Right forelimb (tissue), 1 donor: Measurements from ENCODE around the gene GNAT2.
"Not testable (repeated sequence)": the region's sequence is repeated elsewhere in the genome, so short reads cannot be mapped to it uniquely, and the experiment has no call there.

ENCODE experiments used
- DNase-seq: peaks from one replicate; pipeline ENCODE4 v3.0.0-alpha.2; 2018

GNAT2 gene

DNA sequence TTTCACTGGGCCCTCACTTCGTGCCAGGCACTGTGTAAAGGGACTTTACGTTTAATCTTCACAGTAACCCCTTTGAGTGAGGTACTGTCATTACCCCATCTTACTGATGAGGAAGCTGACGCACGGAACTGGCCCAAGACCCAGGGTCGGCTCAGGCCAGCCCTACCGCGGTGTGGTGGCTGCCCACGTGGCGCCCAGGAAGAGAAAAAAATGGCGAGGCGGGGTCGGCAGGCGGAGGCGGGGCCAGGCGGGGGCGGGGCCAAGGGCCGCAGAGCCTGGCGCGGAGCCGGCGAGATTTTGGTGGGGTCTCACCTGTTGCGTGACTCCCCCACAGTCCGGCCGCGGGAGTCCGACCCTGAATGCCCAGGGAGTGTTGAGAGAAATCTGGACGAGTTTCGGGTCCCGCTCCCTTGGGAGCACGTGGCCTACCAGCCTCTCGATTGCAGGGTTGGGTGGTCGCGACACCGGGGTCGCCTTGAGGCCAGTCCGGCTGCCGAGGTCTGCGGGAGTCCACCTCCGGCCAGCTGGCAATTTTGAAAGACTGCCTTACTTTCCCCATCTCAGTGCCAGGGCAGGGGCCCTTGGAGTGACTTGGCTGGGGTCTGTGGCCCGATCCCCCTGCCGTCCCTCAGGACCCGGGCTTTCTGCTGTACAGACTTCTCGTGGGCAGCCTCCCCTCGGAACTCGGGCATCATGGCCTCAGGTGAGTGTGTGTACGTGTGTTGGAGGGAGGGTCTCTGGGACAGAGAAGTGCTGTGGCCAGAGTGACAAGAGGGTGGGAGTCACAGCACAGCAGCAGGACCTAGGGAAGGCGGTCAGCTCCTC, at the start of gene GNAT2, which contains the start of gene AMPD2:
TSS of gene GNAT2 (minus strand) at position 41 of the 825 bp plus-strand sequence. CDS start 6,746 bp downstream, outside the sequence.
TSS of gene AMPD2 (plus strand) at position 262 of the 825 bp plus-strand sequence. CDS start 1,339 bp downstream, outside the sequence.
- peak; percentile 89 for DNase-seq

DNA sequence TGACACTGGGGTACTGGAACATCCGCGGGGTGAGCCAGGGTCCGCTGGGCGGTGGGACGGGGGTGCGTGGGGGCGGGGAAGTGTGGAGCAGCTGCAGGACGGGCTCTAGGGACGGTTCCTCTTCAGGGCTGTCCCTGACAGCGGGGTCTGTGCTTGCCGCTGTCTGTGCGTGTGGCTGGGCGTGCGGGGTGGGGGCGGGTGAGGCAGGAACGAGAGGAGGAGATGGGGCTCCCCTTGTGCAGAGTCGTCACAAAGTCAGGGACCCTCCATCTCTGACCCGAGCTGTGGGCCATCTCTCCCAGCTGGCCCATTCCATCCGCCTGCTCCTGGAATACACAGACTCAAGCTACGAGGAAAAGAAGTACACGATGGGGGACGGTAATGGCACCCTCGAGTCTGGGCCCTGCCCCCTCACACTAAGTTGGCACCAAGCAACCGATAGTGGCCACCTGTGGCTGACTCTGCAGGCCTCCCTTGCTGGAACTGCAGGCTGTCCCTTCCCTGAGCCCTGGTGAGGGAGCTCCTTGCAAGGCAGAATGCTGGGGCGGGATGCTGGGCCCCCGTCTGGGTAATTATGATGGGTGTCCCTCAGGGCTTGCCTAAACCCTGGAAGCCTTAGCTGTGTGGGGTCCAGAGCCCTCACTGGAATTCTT, 48.8 kb upstream of the GNAT2 start:
- DNase-seq, result no peak

DNA sequence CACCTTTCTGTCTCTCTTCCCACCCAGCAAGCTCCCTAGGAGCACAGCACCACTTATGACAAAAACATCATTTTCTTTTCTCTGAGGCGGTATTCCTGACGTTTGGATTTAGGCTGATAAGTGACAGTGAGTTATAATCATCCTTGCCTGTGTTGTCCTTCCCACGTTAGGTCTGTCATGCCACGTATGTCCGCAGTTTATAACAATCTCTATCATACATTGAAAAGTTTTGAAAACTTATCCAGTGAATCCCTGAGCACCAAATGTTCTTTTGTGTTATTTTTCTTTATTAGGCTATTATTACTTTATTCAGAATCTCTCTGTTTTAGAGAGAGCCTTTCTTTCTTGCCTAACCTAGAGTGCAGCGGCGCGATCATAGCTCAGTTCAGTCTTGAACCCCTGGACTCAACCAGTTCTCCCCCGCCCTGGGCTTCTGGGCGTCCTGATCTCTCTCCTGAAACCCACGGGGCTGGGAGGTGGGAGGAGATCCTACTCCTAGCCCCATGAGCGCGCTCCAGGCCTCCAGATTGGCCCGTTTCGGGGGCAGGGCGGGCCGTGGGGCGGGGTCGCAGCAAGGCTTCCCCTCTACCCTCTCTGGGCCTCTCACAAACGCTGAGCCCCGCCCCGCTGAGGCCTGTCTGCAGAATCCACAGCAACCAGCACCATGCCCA, 48.2 kb upstream of the GNAT2 start, which contains the start of gene GSTM2:
TSS of gene GSTM2 (plus strand) at position 606 of the 671 bp plus-strand sequence. CDS start at position 665, 59 bp downstream.
- DNase-seq, result peak; percentile 95

DNA sequence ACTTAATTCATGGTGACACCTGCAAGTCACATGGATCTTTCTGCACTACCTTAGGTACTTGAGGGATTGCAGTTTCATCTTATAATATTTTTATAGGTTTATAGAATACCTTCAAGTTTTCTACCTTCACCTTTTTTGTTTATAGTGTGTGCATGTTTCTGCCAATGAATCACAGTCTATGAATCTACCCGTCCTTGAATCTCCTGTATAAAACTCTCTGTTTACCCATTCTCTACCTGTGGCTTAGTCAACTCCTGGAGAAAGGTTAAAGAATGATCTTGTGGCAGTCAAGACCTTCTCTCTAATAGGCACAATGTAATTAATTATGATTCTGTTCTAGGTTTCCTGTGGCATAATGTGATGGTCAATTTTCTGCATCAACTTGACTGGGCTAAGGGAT, 45.3 kb upstream of the GNAT2 start:
- DNase-seq, result no peak

DNA sequence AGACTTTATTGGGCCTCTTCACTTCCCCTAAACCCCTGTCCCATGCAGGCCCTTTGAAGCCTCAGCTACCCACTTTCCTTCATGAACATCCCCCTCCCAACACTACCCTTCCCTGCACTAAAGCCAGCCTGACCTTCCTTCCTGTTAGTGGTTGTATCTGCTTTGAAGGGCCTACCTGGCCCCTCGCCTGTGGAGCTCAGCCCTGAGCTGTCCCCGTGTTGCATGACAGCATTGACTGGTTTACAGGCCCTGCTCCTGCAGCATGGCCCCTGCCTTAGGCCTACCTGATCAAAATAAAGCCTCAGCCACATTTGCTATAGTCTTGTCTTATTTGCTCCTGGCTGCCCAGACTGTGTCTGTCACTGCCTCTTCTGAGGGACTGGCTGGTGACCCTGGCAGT, 42.0 kb upstream of the GNAT2 start:
- no peak for DNase-seq

DNA sequence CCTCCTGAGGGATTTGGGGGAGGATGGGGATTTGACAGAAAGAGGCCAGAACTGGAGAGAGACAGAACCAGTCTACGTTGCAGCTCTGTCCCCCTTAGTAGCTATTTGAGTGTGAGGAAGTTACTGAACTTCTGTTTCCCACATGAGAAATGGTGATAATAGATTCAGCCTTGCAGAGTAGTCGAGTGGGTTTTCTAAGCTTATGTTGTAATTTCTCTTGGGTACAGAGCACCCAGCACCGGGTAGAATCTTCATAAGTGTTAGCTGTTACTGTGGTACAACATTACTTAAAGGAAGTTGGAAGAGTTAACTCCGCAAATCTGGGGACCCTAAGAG, 41.2 kb upstream of the GNAT2 start:
- not testable (repeated sequence) for DNase-seq

DNA sequence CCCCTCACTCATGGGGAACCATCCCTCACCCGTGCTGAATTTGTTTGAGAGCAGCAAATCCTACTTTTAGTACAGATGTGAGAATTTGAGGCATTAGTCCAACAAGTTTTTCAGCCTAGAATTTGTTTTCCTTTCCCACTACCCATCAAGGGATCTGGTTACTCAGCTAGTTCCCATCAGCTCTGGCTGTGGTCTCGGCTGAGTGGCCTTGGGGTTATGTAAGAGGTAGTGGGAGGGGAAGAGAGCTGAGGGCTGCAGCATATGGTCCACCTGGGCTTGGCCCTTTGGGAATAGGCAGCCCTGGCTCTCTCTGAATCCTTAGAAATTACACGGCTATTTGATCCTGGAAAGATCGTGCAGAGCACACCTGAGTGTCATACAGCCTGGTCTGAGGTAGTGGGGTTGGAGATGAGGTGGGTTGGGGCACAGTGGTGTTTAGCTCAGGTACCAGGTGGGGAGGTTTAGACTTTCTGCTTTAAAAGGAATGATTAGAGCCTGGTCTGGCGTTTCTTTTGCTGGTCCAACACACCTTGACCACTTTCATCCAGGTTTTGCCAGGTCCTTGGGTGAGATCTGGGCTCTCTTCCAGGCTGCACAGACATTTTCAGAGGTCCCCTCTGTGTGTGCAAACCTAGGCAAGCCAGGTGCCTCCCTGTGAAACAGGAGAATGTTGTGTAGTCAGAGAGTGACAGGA, 40.7 kb upstream of the GNAT2 start:
- DNase-seq, result no peak

DNA sequence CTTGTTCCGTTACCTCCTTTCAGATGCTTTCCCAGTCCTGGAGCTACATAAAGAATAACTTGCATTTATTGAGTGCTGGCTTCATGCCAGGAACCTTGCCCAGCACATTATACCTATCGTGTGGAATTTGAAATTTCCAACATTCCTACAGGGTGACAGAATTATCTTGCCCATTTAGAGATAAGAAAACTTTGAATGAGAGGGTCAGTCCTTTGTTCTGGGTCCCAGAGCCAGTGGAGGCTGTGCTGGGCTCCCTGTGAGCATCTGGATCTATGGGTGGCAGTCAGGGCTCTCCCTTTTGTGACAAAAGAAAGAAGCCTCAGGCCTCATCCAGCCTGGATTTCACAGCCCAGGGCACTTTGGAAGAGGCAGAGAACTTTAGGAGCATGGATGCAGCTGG, 39.7 kb upstream of the GNAT2 start:
- no peak for DNase-seq

DNA sequence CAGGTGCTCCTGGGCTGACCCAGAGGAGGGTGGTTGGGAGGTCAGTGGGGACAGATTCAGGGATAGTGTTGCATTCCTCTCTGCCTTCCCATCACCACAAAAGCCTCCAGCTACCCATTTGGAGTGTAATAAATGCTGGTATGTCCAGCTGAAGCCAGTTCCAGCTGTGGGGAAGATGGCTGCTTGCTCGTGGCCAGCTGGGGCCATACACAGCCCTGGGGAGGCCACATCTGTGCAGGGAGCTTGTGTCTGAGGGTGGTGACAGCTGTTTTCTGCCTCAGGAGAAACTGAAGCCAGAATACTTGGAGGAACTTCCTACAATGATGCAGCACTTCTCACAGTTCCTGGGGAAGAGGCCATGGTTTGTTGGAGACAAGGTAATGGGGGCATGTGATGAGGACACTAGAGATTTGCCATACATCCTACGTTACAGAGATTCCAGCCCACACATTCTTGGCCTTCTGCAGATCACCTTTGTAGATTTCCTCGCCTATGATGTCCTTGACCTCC, 39.2 kb upstream of the GNAT2 start:
- DNase-seq, result no peak

DNA sequence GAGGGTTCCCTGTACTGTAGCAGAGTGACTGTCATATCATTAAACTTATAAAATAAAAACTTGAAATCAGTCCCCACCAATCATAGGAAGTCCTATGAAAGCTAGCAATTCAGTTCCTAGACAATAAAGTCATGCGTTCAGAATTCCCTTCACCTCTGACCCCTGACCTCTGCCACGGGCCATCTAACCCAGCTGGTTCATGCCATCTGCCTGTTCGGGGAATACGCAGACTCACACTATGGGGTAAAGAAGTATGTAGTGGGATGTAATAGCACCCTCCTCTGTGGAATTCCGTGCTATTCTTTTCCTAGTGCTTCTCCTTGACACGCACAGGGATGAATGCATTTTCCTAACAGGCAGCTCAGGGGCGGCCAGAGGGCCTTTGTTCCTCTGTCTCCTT, 38.6 kb upstream of the GNAT2 start:
- no peak for DNase-seq

DNA sequence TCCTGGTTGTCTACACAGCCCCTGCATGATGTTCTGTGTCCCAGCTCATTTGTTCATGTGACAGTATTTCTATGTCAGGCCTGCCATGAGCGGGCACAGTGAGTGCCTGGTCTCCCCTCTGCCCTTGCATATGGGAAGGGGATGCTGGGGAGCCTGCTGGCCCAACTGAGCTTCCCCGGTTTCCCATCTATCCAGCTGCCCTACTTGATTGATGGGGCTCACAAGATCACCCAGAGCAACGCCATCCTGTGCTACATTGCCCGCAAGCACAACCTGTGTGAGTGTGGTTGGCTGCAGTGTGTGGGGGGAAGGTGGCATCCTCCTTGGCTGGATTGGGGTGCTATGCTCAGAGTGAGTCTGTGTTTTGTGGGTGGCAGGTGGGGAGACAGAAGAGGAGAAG, 38.0 kb upstream of the GNAT2 start:
- DNase-seq, result no peak

DNA sequence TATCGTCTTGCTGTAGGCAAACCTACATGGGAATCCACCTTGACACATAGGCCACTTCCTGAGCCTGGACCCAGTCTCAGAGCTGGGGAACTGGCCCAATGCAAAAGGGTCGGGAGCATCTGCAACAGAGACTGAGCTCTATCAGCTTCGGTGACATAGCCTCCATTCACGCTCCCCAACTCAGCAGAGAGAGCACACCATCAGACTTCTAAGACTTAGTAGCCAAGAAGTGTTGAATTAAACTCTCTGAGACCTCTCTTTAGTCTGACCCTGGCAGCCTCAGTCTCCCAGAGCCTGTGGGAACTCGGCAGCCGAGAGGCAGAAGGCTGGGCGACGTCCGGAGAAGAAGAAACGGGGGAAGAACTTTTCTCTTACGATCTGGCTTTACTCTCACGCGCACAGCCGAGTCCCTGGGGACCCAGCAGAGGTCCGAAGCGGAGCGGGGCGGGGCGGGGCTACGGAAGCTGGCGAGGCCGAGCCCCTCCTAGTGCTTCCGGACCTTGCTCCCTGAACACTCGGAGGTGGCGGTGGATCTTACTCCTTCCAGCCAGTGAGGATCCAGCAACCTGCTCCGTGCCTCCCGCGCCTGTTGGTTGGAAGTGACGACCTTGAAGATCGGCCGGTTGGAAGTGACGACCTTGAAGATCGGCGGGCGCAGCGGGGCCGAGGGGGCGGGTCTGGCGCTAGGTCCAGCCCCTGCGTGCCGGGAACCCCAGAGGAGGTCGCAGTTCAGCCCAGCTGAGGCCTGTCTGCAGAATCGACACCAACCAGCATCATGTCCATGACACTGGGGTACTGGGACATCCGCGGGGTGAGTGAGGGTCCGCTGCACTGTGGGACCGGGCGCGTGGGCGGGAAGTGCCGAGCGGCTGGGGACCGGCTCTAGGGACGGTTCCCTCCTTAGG, 36.5 kb upstream of the GNAT2 start, which contains the start of gene GSTM4:
TSS of gene GSTM4 (plus strand) at position 485 of the 905 bp plus-strand sequence. CDS start at position 776, 291 bp downstream.
- peak; percentile 81 for DNase-seq

DNA sequence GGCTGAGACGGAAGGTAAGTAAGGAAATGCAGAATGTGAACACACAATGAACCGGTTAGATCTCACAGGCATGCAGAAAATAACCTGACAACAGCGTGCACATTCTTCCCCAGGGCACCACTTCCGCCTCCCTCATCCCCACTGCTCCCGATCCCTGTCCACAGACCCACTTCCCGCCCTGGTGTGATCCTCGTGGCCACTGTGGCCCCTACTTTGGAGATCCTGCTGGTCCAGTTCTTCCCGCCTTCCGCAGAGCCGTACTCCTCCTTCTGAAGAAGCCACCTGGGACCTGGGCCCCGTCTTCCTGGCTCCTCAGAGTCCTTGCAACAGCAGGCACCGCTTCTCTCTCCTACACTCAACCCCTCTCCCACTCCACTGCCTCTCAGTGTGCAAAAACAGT, 35.1 kb upstream of the GNAT2 start:
- DNase-seq, result no peak

DNA sequence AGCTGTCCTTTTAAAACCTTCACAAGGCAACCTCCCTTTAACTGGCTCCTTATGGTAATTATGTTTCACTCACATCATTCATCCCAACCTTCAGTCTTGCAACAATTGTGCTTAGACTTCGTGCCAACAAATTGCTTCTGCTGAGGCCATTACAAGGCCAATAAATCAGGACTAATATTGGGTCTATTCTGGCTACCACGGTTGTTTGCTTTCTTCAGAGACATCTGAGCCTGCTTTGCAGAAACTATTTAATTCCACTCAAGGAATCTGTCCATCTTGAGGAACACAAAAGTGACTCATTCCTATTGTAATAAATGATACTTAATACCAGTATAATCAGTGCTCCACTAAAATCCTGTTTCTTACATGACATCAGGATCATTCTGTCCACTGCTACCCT, 33.9 kb upstream of the GNAT2 start:
- no peak for DNase-seq

DNA sequence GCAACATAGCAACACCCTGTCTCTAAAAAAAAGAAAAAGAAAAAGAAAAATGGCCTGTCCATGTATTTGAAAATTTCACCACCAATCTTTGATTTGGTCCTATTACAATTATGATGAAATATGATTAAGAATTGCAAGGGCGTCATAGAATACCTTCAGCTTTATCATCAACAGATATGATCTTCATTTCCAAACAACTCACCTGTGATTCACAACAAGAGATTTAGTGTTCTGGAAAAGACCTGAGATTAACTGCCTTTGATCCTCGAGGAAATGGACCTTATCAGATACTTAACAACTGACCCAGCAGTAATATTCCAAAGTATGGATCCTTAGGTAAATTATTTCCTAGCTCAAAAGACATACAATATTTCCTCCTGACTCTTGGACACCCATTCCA, 33.0 kb upstream of the GNAT2 start:
- DNase-seq, result no peak

DNA sequence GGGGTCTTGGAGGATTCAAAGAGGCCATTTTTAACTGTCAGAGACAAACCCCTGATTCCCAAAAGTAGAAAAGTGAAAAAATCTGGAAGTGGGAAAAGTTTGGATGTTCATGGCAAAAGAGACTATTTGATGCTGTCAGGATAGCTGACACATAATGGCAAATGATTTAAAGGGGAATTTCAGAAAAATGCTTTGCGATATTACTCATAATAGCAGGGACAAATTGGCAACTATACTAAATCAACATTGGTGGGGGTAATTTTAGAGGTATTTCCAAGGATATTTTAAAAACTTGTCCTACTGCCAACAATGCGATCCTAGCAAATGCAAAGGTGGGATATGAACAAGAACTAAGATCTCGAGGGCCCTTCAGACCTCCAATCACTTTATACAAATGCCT, 31.2 kb upstream of the GNAT2 start:
- DNase-seq, result no peak

DNA sequence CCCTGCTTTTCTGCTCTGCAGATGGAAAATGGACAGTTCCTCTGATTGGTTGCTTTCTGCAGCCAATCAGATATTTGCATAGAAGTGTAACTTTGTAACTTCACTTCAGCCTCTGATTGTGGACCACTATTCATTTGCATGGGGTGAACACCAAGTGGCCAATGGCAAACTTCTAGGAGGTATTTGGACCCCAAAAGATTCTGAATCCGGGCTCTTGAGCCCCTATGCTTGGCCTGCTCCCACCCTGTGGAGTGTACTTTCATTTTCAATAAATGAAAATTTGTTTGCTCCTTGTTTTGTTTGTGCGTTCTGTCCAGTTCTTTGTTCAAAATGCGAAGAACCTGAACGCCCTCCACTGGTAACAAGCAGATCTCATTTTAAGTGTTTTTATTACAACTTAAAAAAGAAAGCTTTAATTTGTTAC, 30.1 kb upstream of the GNAT2 start:
- DNase-seq, result peak; percentile 46

DNA sequence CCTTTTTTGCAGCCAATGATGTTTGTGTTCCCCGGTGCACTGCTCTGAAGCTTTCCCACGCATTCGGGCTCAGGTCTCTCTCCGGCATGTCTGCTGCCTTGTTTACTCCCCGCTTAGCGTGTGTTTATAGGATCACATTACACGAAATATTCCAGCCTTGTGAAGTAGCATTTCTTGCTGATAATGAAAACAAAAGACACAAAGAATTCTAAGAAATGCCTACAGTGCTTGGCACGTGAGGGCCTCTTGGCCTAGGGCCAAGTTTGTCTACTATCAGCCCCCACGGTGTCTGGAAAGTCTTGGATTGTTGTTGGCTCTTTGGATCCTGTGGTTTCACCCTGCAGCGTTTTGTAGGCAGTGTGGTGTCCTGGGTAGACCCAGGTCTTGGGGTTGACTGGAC, 25.3 kb upstream of the GNAT2 start:
- no peak for DNase-seq

DNA sequence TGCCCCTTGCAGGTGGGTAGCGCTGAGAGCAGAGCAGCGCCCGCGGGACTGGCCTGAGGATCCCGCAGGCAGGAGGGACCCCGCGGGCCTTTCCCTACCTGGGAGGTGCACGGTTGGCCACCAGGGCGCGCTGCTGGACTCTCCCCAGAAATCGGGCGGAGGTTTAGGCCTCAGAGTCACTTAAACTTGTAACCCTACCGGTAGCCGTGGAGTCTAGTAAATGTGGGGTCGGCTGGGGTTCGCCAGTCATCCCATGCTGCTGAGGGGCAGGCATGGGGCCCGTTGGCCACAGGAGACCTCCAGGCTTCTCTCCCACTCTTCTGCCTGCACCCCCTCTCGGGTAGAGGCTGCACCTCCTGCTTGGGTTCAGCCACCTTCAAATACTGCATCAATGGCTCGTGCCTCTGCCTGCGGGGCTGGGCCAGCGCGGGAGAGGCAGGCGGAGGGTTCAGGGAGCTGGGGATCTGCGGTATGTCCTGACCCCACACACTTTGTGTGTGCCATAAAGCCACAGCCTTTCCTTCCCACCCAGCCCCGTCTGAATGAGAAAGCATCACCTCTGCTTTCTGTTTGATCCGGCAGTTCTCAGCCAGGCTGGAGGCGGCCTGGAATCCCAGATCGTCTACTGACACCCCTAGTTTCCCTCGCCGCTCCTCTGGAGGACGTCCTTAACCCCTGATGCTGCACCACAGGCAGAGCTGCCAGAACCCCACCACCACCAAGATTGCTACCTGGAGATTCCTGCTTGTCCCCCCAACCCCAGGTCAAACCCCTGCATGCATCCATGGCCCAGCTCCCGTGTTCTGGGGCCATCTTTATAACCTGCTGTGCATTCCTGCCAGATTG, 24.2 kb upstream of the GNAT2 start:
- peak; percentile 84 for DNase-seq

DNA sequence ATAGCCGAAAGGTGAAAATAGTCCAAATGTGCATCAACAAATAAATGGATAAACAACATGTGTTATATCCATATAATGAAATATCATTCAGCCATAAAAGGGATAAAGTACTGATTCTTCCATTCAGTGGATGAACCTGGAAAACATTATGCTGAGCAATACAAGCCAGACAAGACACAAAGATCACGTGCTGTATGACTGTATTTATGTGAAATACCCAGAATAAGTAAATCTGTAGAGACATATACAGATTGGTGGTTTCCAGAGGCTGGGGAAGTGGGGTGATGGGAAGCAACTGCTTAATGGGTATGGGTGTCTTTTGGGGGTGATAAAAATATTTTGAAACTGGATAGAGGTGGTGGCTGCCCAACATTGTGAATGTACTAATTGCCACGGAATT, 23.2 kb upstream of the GNAT2 start:
- DNase-seq, result no peak

DNA sequence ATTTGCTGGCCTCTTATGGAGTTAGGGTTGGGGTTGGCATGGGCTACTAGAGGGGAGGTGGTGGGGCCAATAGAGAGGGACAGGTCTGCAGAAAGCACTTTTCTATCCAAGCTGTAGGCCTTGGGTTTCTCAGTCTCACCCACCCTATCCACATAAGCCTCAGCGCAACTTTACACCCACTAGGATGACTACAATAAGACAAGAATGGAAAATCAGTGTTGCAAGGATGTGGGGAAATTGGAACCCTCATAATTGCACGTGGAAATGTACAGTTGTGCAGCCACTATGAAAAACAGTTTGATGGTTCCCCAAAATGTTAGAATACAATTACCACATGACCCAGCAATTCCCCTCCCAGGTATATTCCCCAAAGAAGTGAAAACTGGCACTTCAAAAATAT, 22.4 kb upstream of the GNAT2 start:
- no peak for DNase-seq
